NB4 (cell line): ENCODE measurements around the gene PSAPL1.

Experiments used
- CTCF ChIP-seq: IDR thresholded peaks from one replicate; pipeline ENCODE4 v1.5.1; 2012; ENCODE audit warnings: low read depth, low read length
- MAX ChIP-seq: IDR thresholded peaks from 2 replicates; pipeline ENCODE4 v1.6.1; 2011; ENCODE audit warnings: low read depth, low read length
- POLR2A ChIP-seq: IDR thresholded peaks from 2 replicates; pipeline ENCODE4 v1.6.1; 2011; ENCODE audit warnings: mild to moderate bottlenecking; ENCODE audit not compliant: insufficient read length; ENCODE audit errors: extremely low read depth

- TF ChIP-seq CTCF (no peak), MAX (no peak), POLR2A (no peak)
These were observed 40.5 kb upstream of the PSAPL1 start for GRCh38 chr4:7475207-7475606.
